H1 (cell line): ENCODE data around the gene NSMCE3. TPM values are rescaled to one million over a fixed set of nuclear protein-coding genes. Genes with fewer than 3 reads are reported as not detected.

Experiments used
- CTCF ChIA-PET: fragments of 300-600 bp; sonication (Branson Sonifier 250); formaldehyde crosslinking; loops from one replicate; lab custom pipeline; 2021; ENCODE audit not compliant: partially characterized antibody; lab: Charles Lee
- POLR2A ChIA-PET: fragments of 300-600 bp; sonication (Branson Sonifier 250); formaldehyde crosslinking; loops from one replicate; lab custom pipeline; 2021; ENCODE audit warnings: inconsistent platforms; ENCODE audit not compliant: partially characterized antibody; lab: Charles Lee
- DNase-seq, 2 experiments: peaks; one replicate each; pipeline versions ENCODE4 v3.0.0 to v3.0.0-alpha.2; 2010 to 2022; ENCODE audit warnings: low spot score in 2 of 2, low read depth in 1 of 2, mixed read lengths in 1 of 2
- FAIRE-seq: peaks from 2 replicates; lab custom pipeline; 2011; peaks lifted over from hg19 to GRCh38; lab: Jason Lieb, UNC
- H2AFZ ChIP-seq: 2 replicates; pipeline ENCODE4 v1.8.1; 2012; ENCODE audit warnings: low read length, inconsistent platforms
- H2AK5ac ChIP-seq: 2 replicates; pipeline ENCODE4 v1.6.1; 2013; ENCODE audit warnings: low read depth, low read length
- H2BK120ac ChIP-seq: replicated peaks from 2 replicates; pipeline ENCODE3; 2013; ENCODE audit warnings: low read depth, low read length, inconsistent platforms
- H2BK12ac ChIP-seq: 2 replicates; pipeline ENCODE4 v1.6.1; 2013; ENCODE audit warnings: low read depth, low read length
- H2BK15ac ChIP-seq: 2 replicates; pipeline ENCODE4 v1.6.1; 2013; ENCODE audit warnings: low read length
- H2BK20ac ChIP-seq: 2 replicates; pipeline ENCODE4 v1.6.1; 2013; ENCODE audit warnings: low read length
- H2BK5ac ChIP-seq: 2 replicates; pipeline ENCODE4 v1.6.1; 2013; ENCODE audit warnings: low read depth, low read length
- H3K14ac ChIP-seq: 2 replicates; pipeline ENCODE4 v1.6.1; 2013; ENCODE audit warnings: inconsistent platforms; ENCODE audit not compliant: insufficient read length
- H3K18ac ChIP-seq: 2 replicates; pipeline ENCODE4 v1.6.1; 2013; ENCODE audit warnings: low read length; ENCODE audit errors: extremely low read depth
- H3K23ac ChIP-seq: 2 replicates; pipeline ENCODE4 v1.6.1; 2013; ENCODE audit warnings: inconsistent platforms; ENCODE audit not compliant: insufficient read length
- H3K23me2 ChIP-seq: 2 replicates; pipeline ENCODE4 v1.6.1; 2013; ENCODE audit warnings: low read depth, low read length
- H3K27ac ChIP-seq: 2 replicates; pipeline ENCODE4 v1.6.1; 2011; ENCODE audit warnings: low read depth, low read length, inconsistent platforms
- H3K27me3 ChIP-seq, 4 experiments: replicated peaks in 1 of 4; 1 replicate in 1 of 4; 2 replicates in 3 of 4; pipeline versions ENCODE4 v1.6.1 to v1.8.1; 2011 to 2013; ENCODE audit warnings: low read length in 3 of 4, mild to moderate bottlenecking in 3 of 4, inconsistent platforms in 2 of 4, mixed read lengths in 2 of 4, moderate library complexity in 1 of 4; ENCODE audit not compliant: control insufficient read depth in 3 of 4, insufficient read depth in 3 of 4; ENCODE audit errors: extremely low read depth in 1 of 4
- H3K36me3 ChIP-seq, 4 experiments: 2 replicates each; pipeline versions ENCODE4 v1.6.1 to v1.8.1; 2011 to 2013; ENCODE audit warnings: mild to moderate bottlenecking in 4 of 4, low read length in 3 of 4, moderate library complexity in 2 of 4, control low read depth in 1 of 4, inconsistent platforms in 1 of 4; ENCODE audit not compliant: insufficient read depth in 4 of 4, control insufficient read depth in 2 of 4
- H3K4ac ChIP-seq: replicated peaks from 2 replicates; pipeline ENCODE3; 2013; ENCODE audit warnings: low read length, low read depth, mixed read lengths, inconsistent platforms; ENCODE audit not compliant: insufficient read length
- H3K4me1 ChIP-seq, 4 experiments: replicated peaks in 1 of 4; 1 replicate in 1 of 4; 2 replicates in 3 of 4; pipeline versions ENCODE4 v1.6.1 to v1.8.1; 2011 to 2013; ENCODE audit warnings: low read length in 3 of 4, inconsistent platforms in 2 of 4, mixed read lengths in 1 of 4; ENCODE audit not compliant: insufficient read depth in 4 of 4, control insufficient read depth in 3 of 4
- H3K4me2 ChIP-seq, 2 experiments: 2 replicates each; pipeline versions ENCODE4 v1.6.1 to v1.8.1; 2011 to 2013; ENCODE audit warnings: low read depth in 2 of 2, low read length in 2 of 2, control low read depth in 1 of 2, inconsistent platforms in 1 of 2, mild to moderate bottlenecking in 1 of 2; ENCODE audit not compliant: insufficient read depth in 1 of 2
- H3K4me3 ChIP-seq, 4 experiments: fragments of 200-600, 300-600 bp in 1 of 4; sonication (generic), shearing (Covaris generic), sonication (Bioruptor Twin) in 1 of 4; 2 replicates each; pipeline versions ENCODE4 v1.5.1 to v1.8.1; 2011 to 2016; ENCODE audit warnings: low read length in 4 of 4, low read depth in 3 of 4, control low read depth in 2 of 4, inconsistent platforms in 2 of 4, mild to moderate bottlenecking in 2 of 4, mixed read lengths in 1 of 4, moderate library complexity in 1 of 4; ENCODE audit not compliant: insufficient read depth in 2 of 4; ENCODE audit errors: extremely low read depth in 1 of 4
- H3K56ac ChIP-seq: replicated peaks from 2 replicates; pipeline ENCODE3; 2013; ENCODE audit warnings: low read depth, mild to moderate bottlenecking, mixed read lengths, low read length, inconsistent platforms; ENCODE audit not compliant: insufficient read length
- H3K79me1 ChIP-seq: 2 replicates; pipeline ENCODE4 v1.6.1; 2013; ENCODE audit warnings: low read depth, low read length, control low read depth
- H3K79me2 ChIP-seq, 2 experiments: 2 replicates each; pipeline versions ENCODE4 v1.6.1 to v1.8.1; 2012 to 2013; ENCODE audit warnings: low read length in 2 of 2, mild to moderate bottlenecking in 2 of 2, inconsistent platforms in 1 of 2; ENCODE audit not compliant: insufficient read depth in 2 of 2, control insufficient read depth in 1 of 2
- H3K9ac ChIP-seq, 4 experiments: replicated peaks in 1 of 4; 1 replicate in 1 of 4; 2 replicates in 3 of 4; pipeline versions ENCODE4 v1.6.1 to v1.8.1; 2011 to 2013; ENCODE audit warnings: low read depth in 3 of 4, low read length in 3 of 4, control low read depth in 2 of 4, mild to moderate bottlenecking in 2 of 4, moderate library complexity in 2 of 4, inconsistent platforms in 1 of 4; ENCODE audit errors: extremely low read depth in 1 of 4
- H3K9me3 ChIP-seq, 2 experiments: 2 replicates each; pipeline versions ENCODE4 v1.6.1 to v1.8.1; 2012 to 2013; ENCODE audit warnings: mild to moderate bottlenecking in 2 of 2, moderate library complexity in 2 of 2, control low read depth in 1 of 2, inconsistent platforms in 1 of 2, low read depth in 1 of 2, low read length in 1 of 2, mixed read lengths in 1 of 2; ENCODE audit not compliant: insufficient read depth in 2 of 2
- H4K20me1 ChIP-seq, 2 experiments: replicated peaks in 1 of 2; 2 replicates each; pipeline versions ENCODE3 to v1.8.1; 2011 to 2013; ENCODE audit warnings: inconsistent platforms in 2 of 2, low read length in 2 of 2, mild to moderate bottlenecking in 1 of 2; ENCODE audit not compliant: insufficient read depth in 2 of 2, control insufficient read depth in 1 of 2
- H4K5ac ChIP-seq: 2 replicates; pipeline ENCODE4 v1.6.1; 2013; ENCODE audit warnings: low read length, low read depth, mixed read lengths, inconsistent platforms; ENCODE audit not compliant: insufficient read length
- H4K8ac ChIP-seq: 2 replicates; pipeline ENCODE4 v1.8.0; 2013; ENCODE audit warnings: mild to moderate bottlenecking, moderate library complexity, low read length, inconsistent platforms; ENCODE audit not compliant: insufficient read depth; ENCODE audit errors: extremely low read depth
- H4K91ac ChIP-seq: replicated peaks from 2 replicates; pipeline ENCODE3; 2013; ENCODE audit warnings: low read length, mixed read lengths, inconsistent platforms; ENCODE audit not compliant: insufficient read length
- SIN3A ChIP-seq, 2 experiments: IDR thresholded peaks in 1 of 2; conservative IDR thresholded peaks in 1 of 2; 2 replicates each; pipeline ENCODE4 v1.6.1; 2011 to 2012; ENCODE audit warnings: low read length in 2 of 2, improper control_type of control experiment in 1 of 2, low read depth in 1 of 2, mild to moderate bottlenecking in 1 of 2
- WGBS, 2 experiments: shearing (Covaris generic) in 1 of 2; methylation state at CpG; one replicate each; pipeline versions ENCODE4 v1.1.6 to v1.1.7; 2013 to 2015; ENCODE audit warnings: low lambda C conversion rate in 2 of 2, mixed read lengths in 2 of 2, inconsistent platforms in 1 of 2, low coverage in 1 of 2, missing lambda C conversion rate in 1 of 2; ENCODE audit not compliant: insufficient replicate concordance in 2 of 2, insufficient coverage in 1 of 2, insufficient read length in 1 of 2; ENCODE audit errors: extremely low coverage in 1 of 2, missing lambda C conversion rate in 1 of 2; 5-methylcytosine and 5-hydroxymethylcytosine counted together
- polyA plus RNA-seq, 7 experiments: library from polyadenylated mRNA; depleted of rRNA in 3 of 7; stranded (reverse) in 5 of 7; unstranded in 2 of 7; fragments of >200 nt in 5 of 7; fragments of 200-250 nt in 2 of 7; gene quantifications; 1 replicate in 5 of 7; 2 replicates in 1 of 7; 4 replicates in 1 of 7; pipeline versions ENCODE4 v1.2.1 to v1.2.3, GENCODE V29; 2011 to 2013; ENCODE audit warnings: missing spikeins in 2 of 7, mixed read lengths in 2 of 7
- small RNA-seq: library from polyadenylated mRNA; stranded (forward); fragments of <200 nt; extraction: miRNeasy Mini kit (QIAGEN cat#:217004); gene quantifications from one replicate; pipeline ENCODE3, GENCODE V24; 2013; ENCODE audit not compliant: insufficient read depth
- total RNA-seq: library from RNA; stranded (reverse); fragmentation: NEBNext Ultra II Directional; extraction: Animal tissue kit (Norgen Biotek cat#: 25700); gene quantifications from 2 replicates; pipeline ENCODE4 v1.2.1, GENCODE V29; 2021

Gene NSMCE3
- total and polyA plus RNA-seq, 2 of the 8 experiments (the other 6 are each of a cell fraction or from before 2014, with no cell fraction given): 4.3 to 6.7 TPM

GRCh38 chr15:29216955-29217354 lies 52.7 kb downstream of the NSMCE3 start:
- DNase-seq: no peak
- H3K56ac ChIP-seq: no peak overlapping the region
- H2BK5ac ChIP-seq: no peak overlapping the region
- no peak overlapping the region for H2BK20ac ChIP-seq
- FAIRE-seq: peak; percentile 24
- H3K23ac ChIP-seq: no peak overlapping the region
- CTCF ChIA-PET: interaction anchor here (1.6 kb wide), 1 partner anchor 77 kb away, joined by 4 read pairs; no protein-coding TSS in a partner anchor
- no peak overlapping the region for H4K8ac ChIP-seq
- no peaks in the 10 kb centered on the region for H3K79me1 ChIP-seq
- no peak overlapping the region for H2AK5ac ChIP-seq
- H2BK12ac ChIP-seq: no peak overlapping the region
- H3K79me2 ChIP-seq: no peaks in the 10 kb centered on the region
- H3K23me2 ChIP-seq: no peaks in the 10 kb centered on the region
- H2BK15ac ChIP-seq: no peak overlapping the region
- no peaks in the 10 kb centered on the region for H3K9me3 ChIP-seq
- no peaks in the 10 kb centered on the region for H3K27me3 ChIP-seq
- POLR2A ChIA-PET: no interaction called here
- no peak overlapping the region for H2AFZ ChIP-seq
- no peak overlapping the region for H4K91ac ChIP-seq
- no peaks in the 10 kb centered on the region; a peak in 1 of 7 replicates for H3K4me1 ChIP-seq
- TF ChIP-seq SIN3A (conservative IDR thresholded peaks at IDR 0.05 in 1 of 2, IDR thresholded peaks at IDR 0.05 in 1 of 2; ENCODE audit: low read depth in 1 of 2, low read length in 2 of 2): no peak
- no peak overlapping the region for H3K4ac ChIP-seq
- no peak overlapping the region for H4K5ac ChIP-seq
- no peak overlapping the region for H3K9ac ChIP-seq
- H3K36me3 ChIP-seq: no peaks in the 10 kb centered on the region
- H3K18ac ChIP-seq: no peak overlapping the region
- no peak overlapping the region for H3K27ac ChIP-seq
- H4K20me1 ChIP-seq: no peaks in the 10 kb centered on the region
- no peak overlapping the region for H3K4me2 ChIP-seq
- H2BK120ac ChIP-seq: no peak overlapping the region
- H3K4me3 ChIP-seq: no peak overlapping the region
- H3K14ac ChIP-seq: no peak overlapping the region
- WGBS, 2 experiments: 84% methylated on average over 3 of the region's 3 CpGs; no CpG with 5 or more reads in 1 of the 2 experiments

Small RNA genes within 50 kb of the gene (small RNA-seq; reads per million reads assigned to genes)
- not detected for gene RF00201
